CD8-positive, alpha-beta memory T cell (primary cell): ENCODE measurements around the gene CEP68. TPM values are rescaled to one million over a fixed set of nuclear protein-coding genes. Genes with fewer than 3 reads are reported as not detected.

Experiments used
- CTCF ChIA-PET: fragments of 350-600 bp; sonication (Branson Sonifier 250); formaldehyde crosslinking; loops from one replicate; lab custom pipeline; 2021; ENCODE audit warnings: antibody characterized with exemption; lab: Charles Lee
- POLR2A ChIA-PET: fragments of 350-600 bp; sonication (Branson Sonifier 250); formaldehyde crosslinking; loops from one replicate; lab custom pipeline; 2021; ENCODE audit warnings: antibody characterized with exemption; lab: Charles Lee
- DNase-seq, 5 donors: peaks; one replicate each; pipeline versions ENCODE4 v3.0.0 to v3.0.0-alpha.2; 2020 to 2022; ENCODE audit warnings: mixed read lengths in 1 of 5
- H3K27ac ChIP-seq: one replicate; pipeline ENCODE4 v1.7.0; 2013; ENCODE audit warnings: low read depth, mild to moderate bottlenecking, low read length, moderate library complexity
- H3K27me3 ChIP-seq: 2 replicates; pipeline ENCODE4 v1.7.0; 2013; ENCODE audit warnings: low read length, mild to moderate bottlenecking; ENCODE audit not compliant: insufficient read depth, poor library complexity, severe bottlenecking
- H3K36me3 ChIP-seq: 2 replicates; pipeline ENCODE4 v1.7.0; 2013; ENCODE audit warnings: mild to moderate bottlenecking, low read length, moderate library complexity; ENCODE audit not compliant: insufficient read depth
- H3K4me1 ChIP-seq: 2 replicates; pipeline ENCODE4 v1.7.0; 2013; ENCODE audit warnings: mild to moderate bottlenecking, low read length, moderate library complexity; ENCODE audit not compliant: insufficient read depth
- H3K4me3 ChIP-seq: 2 replicates; pipeline ENCODE4 v1.7.0; 2013; ENCODE audit warnings: mild to moderate bottlenecking, low read length
- H3K9me3 ChIP-seq: 2 replicates; pipeline ENCODE4 v1.7.0; 2013; ENCODE audit warnings: mild to moderate bottlenecking, low read length
- H3K27ac Mint-ChIP-seq, 8 donors: one replicate each; pipeline ENCODE4 v1.8.0; 2020 to 2021; ENCODE audit warnings: mixed read lengths in 8 of 8, mild to moderate bottlenecking in 6 of 8, inconsistent platforms in 3 of 8, moderate library complexity in 3 of 8
- H3K27me3 Mint-ChIP-seq, 2 donors: one replicate each; pipeline ENCODE4 v1.8.0; 2020 to 2021; ENCODE audit warnings: mixed read lengths in 2 of 2, mild to moderate bottlenecking in 1 of 2, moderate library complexity in 1 of 2
- H3K36me3 Mint-ChIP-seq, 3 donors: one replicate each; pipeline ENCODE4 v1.8.0; 2020 to 2021; ENCODE audit warnings: mixed read lengths in 3 of 3, inconsistent platforms in 1 of 3, mild to moderate bottlenecking in 1 of 3
- H3K4me1 Mint-ChIP-seq, 3 donors: one replicate each; pipeline ENCODE4 v1.8.0; 2020 to 2021; ENCODE audit warnings: mixed read lengths in 3 of 3, inconsistent platforms in 1 of 3, mild to moderate bottlenecking in 1 of 3
- H3K4me3 Mint-ChIP-seq, 7 donors: one replicate each; pipeline ENCODE4 v1.8.0; 2020 to 2021; ENCODE audit warnings: mixed read lengths in 7 of 7, mild to moderate bottlenecking in 6 of 7, moderate library complexity in 4 of 7, inconsistent platforms in 2 of 7
- H3K9me3 Mint-ChIP-seq, 5 donors: one replicate each; pipeline ENCODE4 v1.8.0; 2020 to 2022; ENCODE audit warnings: mixed read lengths in 5 of 5, mild to moderate bottlenecking in 3 of 5, moderate library complexity in 2 of 5, inconsistent platforms in 1 of 5
- polyA plus RNA-seq: library from polyadenylated mRNA; unstranded; fragments of 300-500 nt; fragmentation: Illumina TruSeq; gene quantifications from one replicate; pipeline ENCODE4 v1.2.3, GENCODE V29; 2021
- total RNA-seq, 2 experiments: library from RNA; stranded (reverse); gene quantifications; one replicate each; pipeline ENCODE4 v1.2.3, GENCODE V29; 2021

The CEP68 gene
- total and polyA plus RNA-seq, 3 experiments from 2014 or later: 7.2 to 24.7 (median 7.4) TPM

DNA sequence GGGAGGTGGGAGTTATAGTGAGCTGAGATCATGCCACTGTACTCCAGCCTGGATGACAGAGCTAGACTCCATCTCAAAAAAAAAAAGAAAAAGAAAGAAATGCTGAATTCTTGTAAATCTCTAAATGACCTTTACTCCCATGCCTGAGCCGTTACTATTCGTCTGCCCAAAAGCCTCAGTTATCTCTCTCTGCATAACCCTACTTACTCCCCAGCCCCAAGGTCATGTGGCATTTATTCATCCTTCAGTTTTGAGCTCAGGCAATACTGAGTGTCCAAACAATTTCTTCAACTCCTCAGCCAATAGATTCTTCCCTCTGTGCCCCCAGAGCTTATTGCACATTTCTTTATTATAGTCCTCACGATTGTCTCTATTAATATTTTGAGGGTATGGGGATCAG lies 44.9 kb downstream of the CEP68 start:
- H3K27ac ChIP-seq: no peak overlapping the region
- ChIA-PET POLR2A (no interaction called here), CTCF (no interaction called here)
- no peaks in the 10 kb centered on the region for H3K9me3 ChIP-seq
- no peaks in the 10 kb centered on the region for H3K27me3 ChIP-seq
- Mint-ChIP-seq H3K9me3 (no peaks in the 10 kb centered on the region), H3K4me1 (peaks cover 30 to 58% (median 49%) of the 10 kb centered on the region in 3 donors), H3K4me3 (peak overlapping the region in 1 of 7 donors; percentile 18), H3K36me3 (peaks cover 12 to 74% (median 12%) of the 10 kb centered on the region in 3 donors), H3K27me3 (no peaks in the 10 kb centered on the region), H3K27ac (no peak overlapping the region)
- H3K4me1 ChIP-seq: no peaks in the 10 kb centered on the region
- peaks cover 33% of the 10 kb centered on the region for H3K36me3 ChIP-seq
- DNase-seq: no peak
- H3K4me3 ChIP-seq: no peak overlapping the region

DNA sequence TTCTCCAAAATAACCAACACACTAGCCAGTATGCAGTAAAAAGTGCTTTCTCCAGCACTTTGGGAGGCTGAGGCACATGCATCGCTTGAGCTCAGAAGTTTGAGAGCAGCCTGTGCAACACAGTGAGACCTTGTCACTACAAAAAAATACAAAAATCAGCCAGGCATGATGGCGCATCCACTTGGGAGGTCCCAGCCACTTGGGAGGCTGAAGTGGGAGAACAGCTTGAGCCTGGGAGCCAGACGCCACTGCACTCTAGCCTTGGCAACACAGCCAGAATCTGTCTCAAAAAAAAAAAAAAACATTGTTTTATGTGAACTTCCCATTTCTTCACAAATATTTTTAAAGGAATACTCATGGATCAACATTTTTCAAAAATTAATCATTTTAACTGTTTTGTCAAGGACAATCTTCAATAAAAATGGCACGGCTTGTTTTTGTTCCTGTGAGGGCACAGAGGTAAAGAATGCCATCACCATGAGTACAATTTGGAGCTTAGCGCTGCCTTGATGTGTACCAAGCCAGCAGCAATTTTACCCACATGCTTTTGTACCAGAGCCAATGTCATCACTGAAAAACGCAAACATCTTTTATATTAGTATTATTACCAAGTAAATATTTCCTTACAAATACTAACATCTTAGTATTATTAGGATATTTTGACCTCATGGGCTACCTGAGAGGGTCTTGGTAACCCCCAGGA lies 46.9 kb downstream of the CEP68 start:
- Histone ChIP-seq H3K4me1 (peaks cover 9% of the 10 kb centered on the region), H3K27me3 (no peaks in the 10 kb centered on the region), H3K4me3 (no peak overlapping the region), H3K36me3 (peaks cover 23% of the 10 kb centered on the region), H3K9me3 (no peaks in the 10 kb centered on the region), H3K27ac (no peak overlapping the region)
- H3K27ac Mint-ChIP-seq: no peak overlapping the region
- ChIA-PET CTCF (interaction anchor here (1.2 kb wide), 1 partner anchor 14 kb away, joined by 3 read pairs; no protein-coding TSS in a partner anchor), POLR2A (no interaction called here)
- DNase-seq: no peak
- peaks cover 0 to 65% (median 5%) of the 10 kb centered on the region in 3 donors for H3K36me3 Mint-ChIP-seq
- no peak overlapping the region for H3K4me3 Mint-ChIP-seq
- no peaks in the 10 kb centered on the region for H3K27me3 Mint-ChIP-seq
- H3K4me1 Mint-ChIP-seq: peaks cover 27 to 55% (median 47%) of the 10 kb centered on the region in 3 donors
- H3K9me3 Mint-ChIP-seq: no peaks in the 10 kb centered on the region

DNA sequence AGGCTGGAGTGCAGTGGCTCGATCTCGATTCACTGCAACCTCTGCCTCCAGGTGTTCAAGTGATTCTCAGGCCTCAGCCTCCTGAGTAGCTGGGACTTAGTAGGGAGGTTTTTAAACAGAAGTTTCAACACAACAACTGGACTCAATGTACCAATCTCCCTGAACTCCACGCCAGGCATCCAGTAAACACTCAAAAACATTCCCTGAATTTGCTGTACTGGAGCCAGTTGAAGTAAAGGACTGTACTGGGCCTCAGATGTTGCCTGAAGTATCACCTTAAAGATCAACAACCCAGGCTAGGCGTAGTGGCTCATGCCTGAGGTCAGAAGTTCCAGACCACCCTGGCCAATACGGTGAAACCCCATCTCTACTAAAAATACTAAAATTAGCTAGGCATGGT lies 51.3 kb downstream of the CEP68 start:
- no peak for DNase-seq
- Mint-ChIP-seq H3K4me3 (peak overlapping the region in 1 of 7 donors; percentile 41), H3K36me3 (peaks cover 0 to 49% (median 8%) of the 10 kb centered on the region in 3 donors), H3K4me1 (peaks cover 41 to 67% (median 64%) of the 10 kb centered on the region in 3 donors), H3K27ac (no peak overlapping the region), H3K9me3 (no peaks in the 10 kb centered on the region), H3K27me3 (no peaks in the 10 kb centered on the region)
- no peaks in the 10 kb centered on the region for H3K9me3 ChIP-seq
- H3K27me3 ChIP-seq: no peaks in the 10 kb centered on the region
- H3K36me3 ChIP-seq: peaks cover 17% of the 10 kb centered on the region
- peaks cover 9% of the 10 kb centered on the region for H3K4me1 ChIP-seq
- CTCF ChIA-PET: no interaction called here
- no peak overlapping the region for H3K27ac ChIP-seq
- POLR2A ChIA-PET: no interaction called here
- no peak overlapping the region for H3K4me3 ChIP-seq

DNA sequence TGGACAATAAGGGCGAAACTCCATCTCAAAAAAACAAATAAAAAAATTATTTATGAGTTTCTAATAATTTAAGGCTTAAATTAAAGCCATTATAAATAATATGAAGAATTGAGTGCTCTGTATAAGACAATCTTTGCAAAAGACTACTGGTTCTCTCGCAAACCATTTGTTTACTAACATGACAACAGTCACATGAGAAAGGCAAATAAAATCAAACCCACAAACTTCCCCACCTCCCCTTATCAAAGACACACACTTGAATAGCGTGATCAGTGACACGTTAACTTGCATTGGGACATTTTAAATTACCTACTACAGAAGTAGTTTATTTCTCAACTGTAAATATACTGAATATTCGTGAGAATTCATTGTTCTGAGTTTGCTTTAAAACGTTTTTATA lies 52.6 kb downstream of the CEP68 start:
- POLR2A ChIA-PET: no interaction called here
- Mint-ChIP-seq H3K36me3 (peaks cover 0 to 42% (median 8%) of the 10 kb centered on the region in 3 donors), H3K4me3 (no peak overlapping the region), H3K27me3 (no peaks in the 10 kb centered on the region), H3K27ac (no peak overlapping the region), H3K4me1 (peaks cover 51 to 78% (median 77%) of the 10 kb centered on the region in 3 donors), H3K9me3 (no peaks in the 10 kb centered on the region)
- DNase-seq: no peak
- H3K4me1 ChIP-seq: peaks cover 15% of the 10 kb centered on the region
- H3K4me3 ChIP-seq: no peak overlapping the region
- CTCF ChIA-PET: interaction anchor here (1.5 kb wide), 1 partner anchor 26 kb away, joined by 3 read pairs; no protein-coding TSS in a partner anchor
- peaks cover 13% of the 10 kb centered on the region for H3K36me3 ChIP-seq
- no peaks in the 10 kb centered on the region for H3K27me3 ChIP-seq
- H3K27ac ChIP-seq: no peak overlapping the region
- no peaks in the 10 kb centered on the region for H3K9me3 ChIP-seq

DNA sequence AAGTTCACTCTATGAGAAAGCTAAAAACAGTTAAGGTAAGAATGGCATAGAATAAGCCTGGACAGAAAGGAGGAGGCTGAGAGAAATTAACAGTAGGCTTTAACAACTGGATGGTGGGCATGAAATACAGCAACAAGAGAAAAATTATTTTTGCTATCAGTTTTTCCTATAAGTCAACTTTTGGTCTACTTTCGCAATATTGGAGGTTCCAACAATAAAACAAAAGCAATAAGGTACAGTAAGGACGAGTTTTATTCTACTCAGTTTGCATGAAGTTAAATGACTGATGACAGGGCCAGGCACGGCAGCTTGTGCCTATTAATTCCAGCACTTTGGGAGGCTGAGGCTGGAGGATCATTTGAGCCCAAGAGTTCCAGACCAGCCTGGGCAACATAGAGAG lies 56.4 kb downstream of the CEP68 start:
- Mint-ChIP-seq H3K9me3 (no peaks in the 10 kb centered on the region), H3K4me3 (peak overlapping the region in 3 of 7 donors; percentile 5 to 61 (median 32)), H3K4me1 (peaks cover 52 to 81% (median 75%) of the 10 kb centered on the region in 3 donors), H3K27ac (peak overlapping the region in 2 of 8 donors; percentile 68 to 72), H3K36me3 (peaks cover 0 to 29% (median 10%) of the 10 kb centered on the region in 3 donors), H3K27me3 (no peaks in the 10 kb centered on the region)
- H3K36me3 ChIP-seq: peaks cover 2% of the 10 kb centered on the region
- H3K27me3 ChIP-seq: no peaks in the 10 kb centered on the region
- POLR2A ChIA-PET: no interaction called here
- no peak for DNase-seq
- peaks cover 29% of the 10 kb centered on the region for H3K4me1 ChIP-seq
- no peak overlapping the region for H3K4me3 ChIP-seq
- no peak overlapping the region for H3K27ac ChIP-seq
- H3K9me3 ChIP-seq: no peaks in the 10 kb centered on the region
- CTCF ChIA-PET: no interaction called here

DNA sequence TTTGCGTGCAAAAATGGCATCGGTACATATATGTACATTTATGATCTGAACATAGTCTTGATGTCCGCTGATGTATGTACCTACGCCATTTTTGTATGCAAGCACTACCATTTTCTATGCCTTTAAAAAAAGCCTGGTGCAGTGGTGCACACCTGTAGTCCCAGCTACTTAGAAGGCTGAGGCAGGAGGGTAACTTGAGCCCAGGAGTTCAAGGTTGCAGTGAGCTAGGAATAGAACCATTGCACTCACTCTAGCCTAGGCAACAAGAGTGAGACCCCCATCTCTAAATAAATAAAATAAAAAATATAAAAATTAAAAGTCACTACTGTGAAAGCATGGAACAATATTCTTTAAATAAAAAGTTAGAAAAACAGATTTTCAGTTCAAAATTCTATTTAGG lies 57.0 kb downstream of the CEP68 start:
- Histone ChIP-seq H3K4me1 (peaks cover 30% of the 10 kb centered on the region), H3K27ac (no peak overlapping the region), H3K4me3 (no peak overlapping the region), H3K27me3 (no peaks in the 10 kb centered on the region), H3K36me3 (no peaks in the 10 kb centered on the region), H3K9me3 (no peaks in the 10 kb centered on the region)
- no peak overlapping the region for H3K27ac Mint-ChIP-seq
- no peak overlapping the region for H3K4me3 Mint-ChIP-seq
- no peak for DNase-seq
- no peaks in the 10 kb centered on the region for H3K27me3 Mint-ChIP-seq
- POLR2A ChIA-PET: interaction anchor here (1.2 kb wide), 1 partner anchor 17 kb away, joined by 7 read pairs; the partner anchor contains the start of gene RAB1A
- CTCF ChIA-PET: no interaction called here
- peaks cover 57 to 84% (median 79%) of the 10 kb centered on the region in 3 donors for H3K4me1 Mint-ChIP-seq
- H3K9me3 Mint-ChIP-seq: no peaks in the 10 kb centered on the region
- peaks cover 0 to 28% (median 10%) of the 10 kb centered on the region in 3 donors for H3K36me3 Mint-ChIP-seq

DNA sequence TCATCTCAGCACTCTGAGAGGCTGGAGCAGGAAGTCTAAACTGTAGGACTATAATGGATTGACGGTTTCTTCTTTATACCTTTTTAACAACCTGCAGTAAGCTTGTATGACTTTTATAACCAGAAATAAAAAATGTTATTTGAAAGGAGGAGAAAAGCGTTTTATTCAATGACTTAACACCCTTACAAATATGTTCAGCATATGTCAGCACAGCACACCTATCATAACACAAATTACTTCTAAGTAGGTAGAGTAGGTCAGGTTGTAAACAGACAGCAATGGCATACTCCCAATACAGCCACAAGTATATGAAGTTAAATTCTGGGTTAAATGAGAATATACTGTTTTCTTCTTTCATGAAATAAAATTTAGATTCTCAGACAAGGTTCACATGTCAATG lies 57.6 kb downstream of the CEP68 start:
- ChIA-PET CTCF (no interaction called here), POLR2A (interaction anchor here (1.2 kb wide), 1 partner anchor 16 kb away, joined by 7 read pairs; the partner anchor contains the start of gene RAB1A)
- H3K4me3 ChIP-seq: no peak overlapping the region
- H3K27me3 ChIP-seq: no peaks in the 10 kb centered on the region
- H3K36me3 ChIP-seq: no peaks in the 10 kb centered on the region
- H3K9me3 ChIP-seq: no peaks in the 10 kb centered on the region
- no peak overlapping the region for H3K27ac ChIP-seq
- DNase-seq: no peak
- Mint-ChIP-seq H3K27me3 (no peaks in the 10 kb centered on the region), H3K27ac (peak overlapping the region in 1 of 8 donors; percentile 72), H3K9me3 (no peaks in the 10 kb centered on the region), H3K4me3 (peak overlapping the region in 2 of 7 donors; percentile 26 to 36), H3K4me1 (peaks cover 57 to 82% (median 79%) of the 10 kb centered on the region in 3 donors), H3K36me3 (peaks cover 0 to 26% (median 10%) of the 10 kb centered on the region in 3 donors)
- H3K4me1 ChIP-seq: peaks cover 36% of the 10 kb centered on the region

DNA sequence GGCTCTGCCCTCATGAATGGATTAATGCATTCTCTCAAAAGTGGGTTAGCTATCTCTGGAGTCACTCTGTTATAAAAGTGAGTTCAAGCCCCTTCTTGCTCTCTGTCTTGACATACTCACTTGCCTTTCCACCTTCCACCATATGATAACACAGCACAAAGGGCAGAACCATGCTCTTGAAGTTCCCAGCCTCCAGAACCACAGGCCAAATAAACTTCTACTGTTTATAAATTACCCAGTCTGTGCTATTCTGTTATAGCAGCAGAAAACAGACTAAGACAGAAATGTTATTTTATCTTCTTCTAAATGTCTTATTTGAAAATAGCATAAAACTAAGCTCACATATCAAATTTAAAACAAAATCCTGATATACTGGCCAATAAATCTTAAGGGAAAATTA lies 58.7 kb downstream of the CEP68 start:
- no peaks in the 10 kb centered on the region for H3K9me3 ChIP-seq
- Mint-ChIP-seq H3K9me3 (no peaks in the 10 kb centered on the region), H3K36me3 (peaks cover 0 to 21% (median 10%) of the 10 kb centered on the region in 3 donors), H3K27me3 (no peaks in the 10 kb centered on the region), H3K4me1 (peaks cover 57 to 84% (median 80%) of the 10 kb centered on the region in 3 donors), H3K4me3 (peak overlapping the region in 4 of 7 donors; percentile 7 to 36 (median 26)), H3K27ac (peak overlapping the region in 3 of 8 donors; percentile 2 to 76 (median 74))
- POLR2A ChIA-PET: no interaction called here
- CTCF ChIA-PET: no interaction called here
- no peaks in the 10 kb centered on the region for H3K36me3 ChIP-seq
- peaks cover 39% of the 10 kb centered on the region for H3K4me1 ChIP-seq
- no peak overlapping the region for H3K27ac ChIP-seq
- DNase-seq: no peak
- H3K27me3 ChIP-seq: no peaks in the 10 kb centered on the region
- H3K4me3 ChIP-seq: no peak overlapping the region
